Measurements from ENCODE around the gene NOSTRIN. TPM values are rescaled to one million over a fixed set of nuclear protein-coding genes. Genes with fewer than 3 reads are reported as not detected.

Gene NOSTRIN
- total RNA-seq, 1 experiment from 2014 or later, result not detected

GRCh38 chr2:168913495-168913894, 111.1 kb downstream of the NOSTRIN start:
- no peak overlapping the region for H3K9ac ChIP-seq (ENCODE audit: extremely low read depth, insufficient read length, low read length)
- peaks cover 0 to 11% (median 5%) of the 10 kb centered on the region in 3 experiments; a peak in 4 of 7 replicates for H3K36me3 Mint-ChIP-seq (ENCODE audit: insufficient read depth in 1 of 3, low read depth in 3 of 3)
- no peak overlapping the region for H2AK5ac ChIP-seq (ENCODE audit: insufficient read length, low read length)
- no peaks in the 10 kb centered on the region for H3K79me1 ChIP-seq (ENCODE audit: insufficient read depth, low read depth, low read length, poor library complexity, severe bottlenecking)
- no CpG with 5 or more reads among the region's 4 CpGs for WGBS (ENCODE audit: extremely low coverage, insufficient read length, low lambda C conversion rate)
- no peak overlapping the region for H3K27ac Mint-ChIP-seq
- no peak overlapping the region for H3K4me2 ChIP-seq (ENCODE audit: insufficient read depth, insufficient read length, low read length)
- no peak overlapping the region for H3K56ac ChIP-seq (ENCODE audit: insufficient read length, low read depth, low read length)
- H2BK120ac ChIP-seq (ENCODE audit: low read depth, low read length, poor library complexity, severe bottlenecking), result no peak overlapping the region
- H3K4ac ChIP-seq (ENCODE audit: low read depth, low read length), result no peak overlapping the region
- no peak overlapping the region for H3K14ac ChIP-seq (ENCODE audit: insufficient read depth, low read length)
- no peaks in the 10 kb centered on the region for H3K9me3 ChIP-seq (ENCODE audit: control insufficient read depth, low read depth, low read length)
- H4K20me1 ChIP-seq (ENCODE audit: control insufficient read depth, insufficient read depth, insufficient read length), result no peaks in the 10 kb centered on the region
- no peak overlapping the region for H2BK12ac ChIP-seq (ENCODE audit: insufficient read length, low read depth, low read length)
- no peaks in the 10 kb centered on the region; the same call in 1 of the 2 replicates for H3K27me3 Mint-ChIP-seq (ENCODE audit: low read depth)
- no peak overlapping the region for H2AFZ ChIP-seq (ENCODE audit: low read length)
- peaks cover 7 to 9% of the 10 kb centered on the region in 2 experiments for H3K9me3 Mint-ChIP-seq
- H2BK5ac ChIP-seq (ENCODE audit: insufficient read length, low read length), result no peak overlapping the region
- no peak overlapping the region for H3K23ac ChIP-seq (ENCODE audit: insufficient read length, low read depth, low read length)
- H2BK15ac ChIP-seq (ENCODE audit: low read depth, low read length), result no peak overlapping the region
- H4K8ac ChIP-seq (replicated peaks; ENCODE audit: insufficient read length, low read depth, low read length), result no peak overlapping the region
- no peak overlapping the region for H3T11ph ChIP-seq (ENCODE audit: low read length)
- no peak overlapping the region for H3K27ac ChIP-seq (ENCODE audit: insufficient read length, low read depth, low read length)
- no peaks in the 10 kb centered on the region for H3K79me2 ChIP-seq (ENCODE audit: insufficient read depth, low read length)
- H4K5ac ChIP-seq (ENCODE audit: insufficient read length, low read depth, low read length), result no peak overlapping the region
- H3K27me3 ChIP-seq (ENCODE audit: insufficient read depth, low read length), result no peaks in the 10 kb centered on the region; the same call in 1 of the 2 replicates
- no peak overlapping the region for H3K18ac ChIP-seq (ENCODE audit: insufficient read length, low read depth, low read length)
- no peaks in the 10 kb centered on the region for H3K23me2 ChIP-seq (ENCODE audit: insufficient read length, low read depth, low read length, poor library complexity, severe bottlenecking)
- H3K4me1 ChIP-seq (ENCODE audit: insufficient read depth, low read length), result peaks cover 16% of the 10 kb centered on the region
- no peak overlapping the region for H2BK20ac ChIP-seq (ENCODE audit: low read depth, low read length, poor library complexity, severe bottlenecking)
- H4K91ac ChIP-seq (ENCODE audit: insufficient read length, low read depth, low read length), result no peak overlapping the region
- TF ChIP-seq CTCF (conservative IDR thresholded peaks at IDR 0.05), result no peak
- peak overlapping the region in 1 of 2 experiments; percentile 45; a peak in 1 of 5 replicates for H3K4me3 Mint-ChIP-seq
- H3K4me1 Mint-ChIP-seq, result peaks cover 50 to 52% of the 10 kb centered on the region in 2 experiments
- no peak for DNase-seq

Other genes with a start within 250 kb of the NOSTRIN start
- 28.5 and 31.5 TPM in 2 replicates for gene SPC25, start 87.8 kb downstream of the NOSTRIN start, total RNA-seq (2021)
- not detected in 2 replicates for gene G6PC2, start 98.7 kb downstream of the NOSTRIN start, total RNA-seq (2021)
- gene ABCB11, start 228.7 kb downstream of the NOSTRIN start, total RNA-seq (2021), result 0.04 TPM in 1 of 2 replicates, not detected in the other

Data from H9 (cell line).